K562 (cell line): Measurements from ENCODE around the gene PKD2. TPM values are rescaled to one million over a fixed set of nuclear protein-coding genes. Genes with fewer than 3 reads are reported as not detected.

Experiments used
- ATAC-seq: fragments of 200-7000 bp; cut with Tn5 transposase; 3 replicates; pipeline ENCODE4 v1.9.1; 2020; ENCODE audit warnings: moderate library complexity
- BruUV-seq: library from RNA; stranded (reverse); fragments of 400-500 nt; replicated peaks from 2 replicates; lab custom pipeline; 2021; lab: Mats Ljungman, UMichigan
- CTCF ChIA-PET: fragments of 300-600 bp; formaldehyde crosslinking; extraction: SDS; loops from one replicate; lab custom pipeline; 2021; ENCODE audit warnings: low intra/inter-chr PET ratio; lab: Yijun Ruan, JAX
- POLR2A ChIA-PET: fragments of 300-600, 350-650 bp; sonication (Branson Sonifier 250); formaldehyde crosslinking; extraction: SDS; loops from one replicate; lab custom pipeline; 2021; ENCODE audit warnings: antibody characterized with exemption, inconsistent platforms; lab: Yijun Ruan, JAX
- DNase-seq, 4 experiments: peaks; one replicate each; pipeline versions ENCODE4 v3.0.0 to v3.0.0-alpha.2; 2011 to 2018; ENCODE audit warnings: low spot score in 3 of 4, mixed read lengths in 3 of 4; ENCODE audit errors: extremely low read depth in 1 of 4
- FAIRE-seq: peaks from 2 replicates; lab custom pipeline; 2011; peaks lifted over from hg19 to GRCh38; lab: Jason Lieb, UNC
- H2AFZ ChIP-seq: 2 replicates; pipeline ENCODE4 v1.6.0; 2011; ENCODE audit warnings: low read depth, low read length, control low read depth, inconsistent platforms
- H3K27ac ChIP-seq: fragments of 200-600 bp; 3 replicates; pipeline ENCODE4 v1.8.0; 2011; ENCODE audit warnings: low read depth, mild to moderate bottlenecking, control low read depth, inconsistent platforms, low read length, moderate library complexity, mixed read lengths; ENCODE audit errors: extremely low read depth
- H3K27me3 ChIP-seq, 2 experiments: fragments of 300-600 bp in 1 of 2; 2 replicates in 1 of 2; 3 replicates in 1 of 2; pipeline versions ENCODE4 v1.6.0 to v1.8.0; 2011; ENCODE audit warnings: inconsistent platforms in 2 of 2, low read length in 2 of 2, mild to moderate bottlenecking in 1 of 2, mixed read lengths in 1 of 2, moderate library complexity in 1 of 2; ENCODE audit not compliant: control insufficient read depth in 2 of 2, insufficient read depth in 2 of 2
- H3K36me3 ChIP-seq: fragments of 300-600 bp; 3 replicates; pipeline ENCODE4 v1.8.0; 2011; ENCODE audit warnings: mild to moderate bottlenecking, low read length, inconsistent platforms; ENCODE audit not compliant: control insufficient read depth, insufficient read depth
- H3K4me1 ChIP-seq, 2 experiments: fragments of 200-600 bp in 1 of 2; replicated peaks in 1 of 2; 2 replicates in 1 of 2; 3 replicates in 1 of 2; pipeline versions ENCODE4 v1.5.1 to v1.8.0; 2011; ENCODE audit warnings: inconsistent platforms in 2 of 2, low read length in 2 of 2, mild to moderate bottlenecking in 1 of 2, mixed read lengths in 1 of 2, moderate library complexity in 1 of 2; ENCODE audit not compliant: control insufficient read depth in 2 of 2, insufficient read depth in 2 of 2
- H3K4me2 ChIP-seq: 2 replicates; pipeline ENCODE4 v1.6.1; 2011; ENCODE audit warnings: low read length, control low read depth, inconsistent platforms, mixed read lengths; ENCODE audit not compliant: insufficient read depth
- H3K4me3 ChIP-seq: fragments of 200-600 bp; sonication (generic), shearing (Covaris generic); 2 replicates; pipeline ENCODE4 v1.5.1; 2016; ENCODE audit warnings: control low read depth, inconsistent platforms
- H3K79me2 ChIP-seq: fragments of 200-600 bp; 3 replicates; pipeline ENCODE4 v1.8.0; 2011; ENCODE audit warnings: low read length, inconsistent platforms; ENCODE audit not compliant: control insufficient read depth, insufficient read depth
- H3K9ac ChIP-seq, 2 experiments: 2 replicates each; pipeline versions ENCODE4 v1.6.0 to v1.6.1; 2011; ENCODE audit warnings: low read depth in 2 of 2, low read length in 2 of 2, control low read depth in 1 of 2, inconsistent platforms in 1 of 2, mild to moderate bottlenecking in 1 of 2, mixed read lengths in 1 of 2; ENCODE audit not compliant: insufficient read depth in 1 of 2
- H3K9me1 ChIP-seq: one replicate; pipeline ENCODE4 v1.6.0; 2011; ENCODE audit warnings: inconsistent platforms, mild to moderate bottlenecking, low read length, moderate library complexity; ENCODE audit not compliant: control insufficient read depth, insufficient read depth
- H3K9me3 ChIP-seq: replicated peaks from 2 replicates; pipeline ENCODE4 v1.5.1; 2011; ENCODE audit warnings: low read depth, low read length, inconsistent platforms; ENCODE audit not compliant: control insufficient read depth, insufficient read depth
- H4K20me1 ChIP-seq: replicated peaks from 2 replicates; pipeline ENCODE4 v1.6.1; 2011; ENCODE audit warnings: low read length, inconsistent platforms, mixed read lengths; ENCODE audit not compliant: control insufficient read depth, insufficient read depth
- C11orf30 ChIP-seq: fragments of 450-650 bp; IDR thresholded peaks from 2 replicates; pipeline ENCODE4 v1.6.1; 2016; ENCODE audit warnings: low read depth, mild to moderate bottlenecking
- CCAR2 ChIP-seq: fragments of 200-400 bp; formaldehyde crosslinking; IDR thresholded peaks from 2 replicates; pipeline ENCODE4 v1.6.1; 2017; ENCODE audit warnings: mild to moderate bottlenecking, low read depth, low read length
- RAD21 ChIP-seq, 2 experiments: fragments of 250-450 bp in 1 of 2; fragments of 450-650 bp in 1 of 2; sonication (Bioruptor Pico) in 1 of 2; formaldehyde crosslinking in 1 of 2; IDR thresholded peaks in 1 of 2; conservative IDR thresholded peaks in 1 of 2; 2 replicates each; pipeline versions ENCODE4 v1.4.0 to v1.8.0; 2020 to 2022; ENCODE audit warnings: mild to moderate bottlenecking in 2 of 2, moderate library complexity in 1 of 2
- SMAD3 ChIP-seq: fragments of 450-650 bp; formaldehyde crosslinking; conservative IDR thresholded peaks from 2 replicates; pipeline ENCODE4 v1.4.0; 2020; ENCODE audit warnings: mild to moderate bottlenecking
- SMARCA5 ChIP-seq: fragments of 450-650 bp; IDR thresholded peaks from 2 replicates; pipeline ENCODE4 v1.6.1; 2016
- ZKSCAN3 ChIP-seq: fragments of 250-450 bp; sonication (Bioruptor Pico); IDR thresholded peaks from 2 replicates; pipeline ENCODE4 v1.4.0; 2020
- ZNF551 ChIP-seq: fragments of 250-450 bp; sonication (Bioruptor Pico); IDR thresholded peaks from 2 replicates; pipeline ENCODE4 v1.5.0; 2021; ENCODE audit warnings: mild to moderate bottlenecking, moderate library complexity
- ZSCAN32 ChIP-seq: fragments of 450-650 bp; formaldehyde crosslinking; IDR thresholded peaks from 2 replicates; pipeline ENCODE4 v1.4.0; 2020; ENCODE audit warnings: mild to moderate bottlenecking, moderate library complexity
- WGBS: fragments of 100-300 bp; shearing (Covaris generic); methylation state at CpG from one replicate; pipeline ENCODE4 v1.1.6; 2016; ENCODE audit warnings: low coverage, mixed read lengths; ENCODE audit not compliant: insufficient coverage; ENCODE audit errors: missing lambda C conversion rate; 5-methylcytosine and 5-hydroxymethylcytosine counted together
- in situ Hi-C: fragments of 300-500 bp; cut with MboI; formaldehyde crosslinking; loops from 4 replicates; pipeline ENCODE4 v1.15.0; 2018; ENCODE audit warnings: inconsistent platforms, mixed read lengths
- intact Hi-C: fragments of 100-400 bp; cut with micrococcal nuclease; formaldehyde crosslinking; loops from 2 replicates; pipeline ENCODE4 v1.14.2; 2022
- polyA plus RNA-seq, 8 experiments: library from polyadenylated mRNA; depleted of rRNA in 4 of 8; stranded (reverse) in 5 of 8; unstranded in 3 of 8; fragments of >200 nt; fragmentation: Nextera tagmentation in 2 of 8; fragmentation: Illumina TruSeq in 1 of 8; extraction: Ambion mirVana in 2 of 8; extraction: Trizol in 1 of 8; gene quantifications; 2 replicates each; pipeline versions ENCODE4 v1.2.1 to v1.2.3, GENCODE V29; 2011 to 2014; ENCODE audit warnings: inconsistent platforms in 1 of 8, missing spikeins in 1 of 8
- total RNA-seq, 7 experiments: library from RNA; depleted of rRNA in 6 of 7; stranded (reverse); fragments of >200 nt in 6 of 7; fragmentation: Illumina TruSeq in 2 of 7; extraction: Trizol in 2 of 7; gene quantifications; 2 replicates each; pipeline versions ENCODE4 v1.2.1 to v1.2.3, GENCODE V29; 2011 to 2021; ENCODE audit warnings: low replicate concordance in 1 of 7
- TF ChIP-seq, protein P1 (sequence below): fragments of 150-350 bp; conservative IDR thresholded peaks from 2 replicates; pipeline ENCODE4 v1.6.1; 2014; ENCODE audit warnings: low read length
- TF ChIP-seq, protein P2 (sequence below): sonication (generic); formaldehyde crosslinking; IDR thresholded peaks from 2 replicates; pipeline ENCODE4 v1.8.0; 2023; ENCODE audit warnings: mild to moderate bottlenecking, missing genetic modification reagents

PKD2 gene
- total and polyA plus RNA-seq, 9 of the 15 experiments (the other 6 are each of a cell fraction or from before 2014, with no cell fraction given): 0.11 to 1.2 (median 0.47) TPM

- no peak overlapping the region for H3K27ac ChIP-seq
- intact Hi-C loops (no loop called here), in situ Hi-C loops (no loop called here)
- TF ChIP-seq, protein P1, sequence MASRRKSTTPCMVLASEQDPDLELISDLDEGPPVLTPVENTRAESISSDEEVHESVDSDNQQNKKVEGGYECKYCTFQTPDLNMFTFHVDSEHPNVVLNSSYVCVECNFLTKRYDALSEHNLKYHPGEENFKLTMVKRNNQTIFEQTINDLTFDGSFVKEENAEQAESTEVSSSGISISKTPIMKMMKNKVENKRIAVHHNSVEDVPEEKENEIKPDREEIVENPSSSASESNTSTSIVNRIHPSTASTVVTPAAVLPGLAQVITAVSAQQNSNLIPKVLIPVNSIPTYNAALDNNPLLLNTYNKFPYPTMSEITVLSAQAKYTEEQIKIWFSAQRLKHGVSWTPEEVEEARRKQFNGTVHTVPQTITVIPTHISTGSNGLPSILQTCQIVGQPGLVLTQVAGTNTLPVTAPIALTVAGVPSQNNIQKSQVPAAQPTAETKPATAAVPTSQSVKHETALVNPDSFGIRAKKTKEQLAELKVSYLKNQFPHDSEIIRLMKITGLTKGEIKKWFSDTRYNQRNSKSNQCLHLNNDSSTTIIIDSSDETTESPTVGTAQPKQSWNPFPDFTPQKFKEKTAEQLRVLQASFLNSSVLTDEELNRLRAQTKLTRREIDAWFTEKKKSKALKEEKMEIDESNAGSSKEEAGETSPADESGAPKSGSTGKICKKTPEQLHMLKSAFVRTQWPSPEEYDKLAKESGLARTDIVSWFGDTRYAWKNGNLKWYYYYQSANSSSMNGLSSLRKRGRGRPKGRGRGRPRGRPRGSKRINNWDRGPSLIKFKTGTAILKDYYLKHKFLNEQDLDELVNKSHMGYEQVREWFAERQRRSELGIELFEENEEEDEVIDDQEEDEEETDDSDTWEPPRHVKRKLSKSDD: no peak
- H3K9me3 ChIP-seq: no peaks in the 10 kb centered on the region
- DNase-seq (no peak), FAIRE-seq (no peak), ATAC-seq (no peak)
- H3K79me2 ChIP-seq: no peaks in the 10 kb centered on the region
- H3K9me1 ChIP-seq: no peaks in the 10 kb centered on the region
- H3K36me3 ChIP-seq: no peaks in the 10 kb centered on the region
- no peak overlapping the region for H2AFZ ChIP-seq
- peaks cover 7% of the 10 kb centered on the region; the same call in 1 of the 2 replicates for H4K20me1 ChIP-seq
- 0% methylated on average over 2 of the region's 2 CpGs for WGBS
- CTCF ChIA-PET: no interaction called here
- peaks cover 14 to 20% of the 10 kb centered on the region in 2 experiments; a peak in 4 of 5 replicates for H3K27me3 ChIP-seq
- POLR2A ChIA-PET: no interaction called here
- H3K4me1 ChIP-seq: peaks cover 4 to 15% of the 10 kb centered on the region in 2 experiments; a peak in 3 of 5 replicates
- no peak overlapping the region for H3K9ac ChIP-seq
- no peak overlapping the region for H3K4me2 ChIP-seq
- BruUV-seq: no TSS peak
- H3K4me3 ChIP-seq: no peak overlapping the region
These were observed 2.4 kb upstream of the PKD2 start for GRCh38 chr4:88005076-88005475.

GRCh38 chr4:88005946-88006345 lies 1.5 kb upstream of the PKD2 start:
- Histone ChIP-seq H3K9ac (no peak overlapping the region), H3K27ac (no peak overlapping the region), H3K36me3 (no peaks in the 10 kb centered on the region), H3K9me3 (no peaks in the 10 kb centered on the region), H3K4me1 (peaks cover 4 to 15% of the 10 kb centered on the region in 2 experiments; a peak in 3 of 5 replicates), H3K27me3 (peaks cover 17 to 20% of the 10 kb centered on the region in 2 experiments; a peak in 4 of 5 replicates), H2AFZ (no peak overlapping the region), H3K9me1 (no peaks in the 10 kb centered on the region), H3K4me3 (no peak overlapping the region), H3K79me2 (no peaks in the 10 kb centered on the region), H3K4me2 (no peak overlapping the region), H4K20me1 (peaks cover 7% of the 10 kb centered on the region; the same call in 1 of the 2 replicates)
- ChIA-PET POLR2A (no interaction called here), CTCF (no interaction called here)
- DNase-seq (no peak), ATAC-seq (no peak), FAIRE-seq (no peak)
- WGBS: 11% methylated on average over 6 of the region's 10 CpGs
- in situ Hi-C loops (no loop called here), intact Hi-C loops (no loop called here)
- no TSS peak for BruUV-seq
- TF ChIP-seq ZKSCAN3 (CRISPR knock-in tag): no peak
- TF ChIP-seq, protein P2, sequence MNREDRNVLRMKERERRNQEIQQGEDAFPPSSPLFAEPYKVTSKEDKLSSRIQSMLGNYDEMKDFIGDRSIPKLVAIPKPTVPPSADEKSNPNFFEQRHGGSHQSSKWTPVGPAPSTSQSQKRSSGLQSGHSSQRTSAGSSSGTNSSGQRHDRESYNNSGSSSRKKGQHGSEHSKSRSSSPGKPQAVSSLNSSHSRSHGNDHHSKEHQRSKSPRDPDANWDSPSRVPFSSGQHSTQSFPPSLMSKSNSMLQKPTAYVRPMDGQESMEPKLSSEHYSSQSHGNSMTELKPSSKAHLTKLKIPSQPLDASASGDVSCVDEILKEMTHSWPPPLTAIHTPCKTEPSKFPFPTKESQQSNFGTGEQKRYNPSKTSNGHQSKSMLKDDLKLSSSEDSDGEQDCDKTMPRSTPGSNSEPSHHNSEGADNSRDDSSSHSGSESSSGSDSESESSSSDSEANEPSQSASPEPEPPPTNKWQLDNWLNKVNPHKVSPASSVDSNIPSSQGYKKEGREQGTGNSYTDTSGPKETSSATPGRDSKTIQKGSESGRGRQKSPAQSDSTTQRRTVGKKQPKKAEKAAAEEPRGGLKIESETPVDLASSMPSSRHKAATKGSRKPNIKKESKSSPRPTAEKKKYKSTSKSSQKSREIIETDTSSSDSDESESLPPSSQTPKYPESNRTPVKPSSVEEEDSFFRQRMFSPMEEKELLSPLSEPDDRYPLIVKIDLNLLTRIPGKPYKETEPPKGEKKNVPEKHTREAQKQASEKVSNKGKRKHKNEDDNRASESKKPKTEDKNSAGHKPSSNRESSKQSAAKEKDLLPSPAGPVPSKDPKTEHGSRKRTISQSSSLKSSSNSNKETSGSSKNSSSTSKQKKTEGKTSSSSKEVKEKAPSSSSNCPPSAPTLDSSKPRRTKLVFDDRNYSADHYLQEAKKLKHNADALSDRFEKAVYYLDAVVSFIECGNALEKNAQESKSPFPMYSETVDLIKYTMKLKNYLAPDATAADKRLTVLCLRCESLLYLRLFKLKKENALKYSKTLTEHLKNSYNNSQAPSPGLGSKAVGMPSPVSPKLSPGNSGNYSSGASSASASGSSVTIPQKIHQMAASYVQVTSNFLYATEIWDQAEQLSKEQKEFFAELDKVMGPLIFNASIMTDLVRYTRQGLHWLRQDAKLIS (CRISPR knock-in tag): no peak
- no peak for TF ChIP-seq ZNF551 (CRISPR knock-in tag)
- TF ChIP-seq RAD21 (CRISPR knock-in tag; conservative IDR thresholded peaks at IDR 0.05 in 1 of 2, IDR thresholded peaks at IDR 0.05 in 1 of 2): no peak
- TF ChIP-seq CCAR2: no peak
- no peak for TF ChIP-seq ZSCAN32 (CRISPR knock-in tag)
- no peak for TF ChIP-seq C11orf30
- TF ChIP-seq SMARCA5: no peak
- TF ChIP-seq SMAD3 (CRISPR knock-in tag): no peak
